GM18498 (cell line): ENCODE results near the gene GOLGA6L7.
"Not testable (repeated sequence)": the region's sequence is repeated elsewhere in the genome, so short reads cannot be mapped to it uniquely, and the experiment has no call there.

Experiments
- ATAC-seq: cut with Tn5 transposase; IDR thresholded peaks from one replicate; pipeline ENCODE4 v1.9.1; 2021; ENCODE audit warnings: mild to moderate bottlenecking, moderate library complexity; ENCODE audit not compliant: unreplicated experiment

Gene GOLGA6L7, protein sequence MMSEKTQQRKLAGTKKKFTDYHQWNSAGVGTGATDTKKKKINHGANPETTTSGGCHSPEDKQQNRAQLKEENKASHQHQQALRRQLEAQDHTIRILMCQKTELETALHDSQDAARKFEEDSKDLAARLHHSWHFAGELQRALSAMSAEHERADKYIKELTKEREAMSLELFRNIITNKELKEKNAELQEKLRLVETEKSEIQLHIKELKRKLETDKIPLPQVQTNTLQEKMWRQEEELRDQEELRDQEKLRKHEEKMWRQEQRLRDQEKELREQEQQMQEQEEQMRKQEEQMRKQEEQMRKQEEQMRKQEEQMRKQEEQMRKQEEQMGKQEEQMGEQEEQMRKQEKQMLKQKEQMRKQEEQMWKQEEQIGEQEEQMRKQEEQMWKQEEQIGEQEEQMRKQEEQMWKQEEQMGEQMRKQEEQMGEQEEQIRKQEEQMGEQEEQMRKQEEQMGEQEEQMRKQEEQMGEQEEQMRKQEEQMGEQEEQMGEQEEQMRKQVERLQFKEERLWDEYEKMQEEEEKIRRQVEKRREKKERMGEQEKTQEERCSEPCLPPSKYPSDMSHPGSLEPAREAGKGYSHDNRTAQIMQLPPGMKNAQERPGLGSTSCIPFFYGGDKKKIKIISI

DNA sequence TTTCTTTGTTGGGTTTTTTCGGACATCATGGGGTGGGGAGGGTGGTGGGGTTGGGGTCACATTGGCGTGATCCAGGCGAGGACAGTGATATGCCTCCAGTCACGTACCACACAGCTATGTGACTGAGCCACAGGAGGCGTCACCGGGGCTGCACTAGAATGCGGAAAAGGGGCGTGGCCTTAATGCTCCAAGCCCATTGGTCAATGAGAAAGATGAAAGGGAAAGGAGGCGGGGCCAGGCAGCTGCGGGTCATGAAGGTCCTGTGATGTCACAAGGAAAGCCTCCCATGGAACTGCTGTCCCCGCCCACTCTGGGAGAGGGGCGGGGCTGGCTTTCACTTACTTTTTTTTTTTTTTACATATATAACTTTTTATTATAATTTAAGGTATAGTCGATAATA lies at the start of gene GOLGA6L7:
Gene GOLGA6L7 (minus strand): TSS at position 124 of the 400 bp plus-strand sequence. CDS start 95 bp downstream, at position 29.
- not testable (repeated sequence) for ATAC-seq

DNA sequence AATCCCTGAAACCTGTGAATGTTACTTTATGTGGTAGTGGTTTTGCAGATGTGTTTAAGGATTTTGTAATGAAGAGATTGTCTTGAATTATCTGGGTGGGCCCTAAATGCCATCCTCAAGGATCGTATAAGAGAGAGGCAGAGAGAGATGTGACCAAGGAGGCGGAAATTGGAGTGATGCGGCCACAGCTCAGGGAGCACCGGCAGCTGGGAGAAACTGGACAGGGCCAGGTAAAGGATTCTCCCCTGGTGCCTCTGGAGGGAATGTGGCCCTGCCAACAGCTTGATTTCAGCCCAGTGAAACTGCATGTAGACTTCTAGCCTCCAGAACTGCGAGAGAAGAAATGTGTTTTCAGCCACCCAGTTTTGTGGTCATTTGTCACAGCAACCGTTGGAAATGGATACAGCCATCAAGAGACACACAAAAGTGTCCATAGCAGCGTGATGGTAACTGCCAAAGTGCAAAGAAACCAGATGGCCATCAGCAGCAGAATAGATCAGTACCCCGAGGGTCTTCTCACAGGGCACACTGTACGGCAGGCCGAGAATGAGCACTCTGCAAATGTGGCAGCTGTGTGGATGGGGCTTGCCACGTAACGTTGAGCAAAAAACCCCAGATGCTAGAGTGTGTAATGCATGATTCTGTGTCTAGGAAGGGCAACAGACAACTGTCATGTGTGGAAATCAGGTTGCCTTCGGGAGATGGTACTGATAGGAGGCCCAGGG lies 49.6 kb upstream of the GOLGA6L7 start:
- no peak for ATAC-seq

DNA sequence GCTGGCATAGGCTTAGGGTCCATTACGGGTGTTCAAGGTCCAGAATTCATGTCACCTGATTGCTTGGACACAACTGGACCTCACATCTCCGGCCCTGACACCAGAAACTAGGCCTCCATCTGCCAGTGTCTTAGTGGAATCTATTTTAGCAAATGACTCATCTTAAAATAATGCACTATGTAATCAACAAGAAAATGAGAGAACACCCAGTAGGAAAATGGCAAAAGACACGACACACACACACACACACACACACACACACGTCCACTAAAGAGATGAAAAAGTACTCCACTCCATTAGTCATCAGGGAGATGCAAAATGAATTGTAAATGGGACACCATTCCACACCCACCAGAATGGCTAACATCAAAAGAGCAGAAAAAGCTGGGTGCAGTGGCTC lies 48.5 kb upstream of the GOLGA6L7 start:
- ATAC-seq: no peak

DNA sequence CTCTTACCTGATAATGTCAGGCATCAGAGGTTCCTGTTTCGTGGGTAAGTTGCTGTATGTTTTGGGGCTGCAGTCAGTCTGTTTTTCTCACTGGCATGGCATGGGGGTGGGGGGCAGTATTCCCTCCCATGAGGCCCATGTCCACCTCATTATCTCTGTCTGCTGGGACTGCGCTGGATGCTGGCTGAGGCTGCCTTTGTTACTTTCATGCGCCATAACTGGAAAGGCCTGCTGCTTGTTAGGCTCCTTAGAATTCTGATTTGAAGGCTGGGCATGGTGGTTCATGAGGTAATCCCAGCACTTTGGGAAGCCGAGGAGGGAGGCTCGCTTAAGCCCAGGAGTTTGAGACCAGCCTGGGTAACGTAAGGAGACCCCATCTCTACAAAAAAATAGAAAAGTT lies 47.1 kb upstream of the GOLGA6L7 start:
- no peak for ATAC-seq

DNA sequence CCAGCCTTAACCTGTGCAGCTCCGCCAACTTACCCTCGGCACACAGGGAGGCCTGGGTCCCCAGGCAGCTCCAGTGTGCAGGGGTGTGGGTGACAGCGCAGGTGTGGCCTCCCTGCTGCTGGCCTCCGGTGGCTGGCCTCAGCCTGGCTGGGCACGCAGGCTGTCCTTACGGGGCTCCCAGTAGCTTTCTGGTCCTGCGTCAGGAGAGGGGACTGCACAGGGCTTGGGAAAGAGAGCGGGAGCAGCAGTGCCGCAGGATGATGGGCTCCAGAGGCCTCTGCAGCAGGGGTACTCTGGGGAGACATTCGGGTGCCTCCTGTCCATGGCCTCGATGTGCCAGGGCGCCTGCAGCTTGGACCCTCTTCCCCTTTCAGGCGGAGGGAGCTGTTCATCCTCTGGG lies 46.7 kb upstream of the GOLGA6L7 start:
- ATAC-seq: no peak

DNA sequence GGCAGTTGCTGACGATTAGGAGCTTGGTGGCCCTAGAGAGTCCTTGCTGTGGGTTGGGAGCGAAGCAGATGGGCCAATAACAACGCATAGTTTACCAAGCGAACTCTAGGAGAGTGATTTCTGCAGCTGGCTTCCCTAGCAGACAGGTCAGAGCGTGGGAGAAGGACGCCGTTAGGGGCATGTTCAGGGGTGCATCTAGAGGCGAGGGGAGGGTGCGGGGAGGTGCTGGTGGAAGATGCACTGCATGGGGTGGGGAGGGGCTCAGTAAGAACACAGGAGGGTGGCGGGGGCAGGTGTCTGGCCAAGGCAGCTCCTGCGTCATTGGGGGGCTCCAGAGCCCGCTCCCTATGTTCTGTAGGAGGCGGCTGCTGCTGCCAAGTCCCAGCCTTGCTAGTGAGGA lies 46.2 kb upstream of the GOLGA6L7 start:
- no peak for ATAC-seq

DNA sequence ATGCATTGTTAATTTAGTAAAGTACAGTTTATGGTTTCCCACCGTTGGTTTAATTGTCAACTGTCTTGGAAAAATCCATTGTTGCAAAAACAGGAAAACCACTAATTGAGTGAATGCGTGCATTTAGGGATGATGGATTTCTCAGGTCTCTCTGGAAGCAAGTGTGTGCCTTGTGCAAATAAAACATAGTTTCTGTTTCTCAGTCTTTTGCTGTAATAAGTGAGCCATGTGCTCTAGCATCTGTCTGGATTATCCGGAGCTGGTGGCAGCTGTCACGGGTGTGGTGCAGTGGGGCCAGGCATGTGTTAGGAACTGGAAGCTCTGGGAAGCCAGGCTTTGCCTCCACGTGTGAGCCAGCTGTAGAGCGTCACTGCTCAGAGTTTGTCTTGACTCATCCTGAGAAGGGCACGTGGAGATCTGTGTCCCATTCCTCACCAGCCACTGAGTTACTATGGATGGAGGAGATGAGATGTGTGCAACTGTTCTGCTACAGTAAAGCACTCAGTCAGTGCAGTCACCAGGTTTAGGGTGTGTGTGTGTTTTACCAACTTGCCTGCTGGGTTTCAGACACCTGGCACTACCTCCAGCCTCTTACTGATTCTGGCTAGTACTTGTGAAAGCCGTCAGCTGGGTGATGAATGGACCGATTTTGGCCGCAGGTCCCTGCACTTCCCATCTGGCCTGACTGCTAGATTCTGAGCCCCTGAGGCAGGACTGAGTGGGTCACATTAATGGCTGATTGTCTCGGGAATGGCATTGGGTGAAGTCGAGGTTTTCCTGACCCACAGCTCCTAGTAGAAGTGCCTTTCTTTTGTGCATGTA lies 44.6 kb upstream of the GOLGA6L7 start:
- ATAC-seq: no peak

DNA sequence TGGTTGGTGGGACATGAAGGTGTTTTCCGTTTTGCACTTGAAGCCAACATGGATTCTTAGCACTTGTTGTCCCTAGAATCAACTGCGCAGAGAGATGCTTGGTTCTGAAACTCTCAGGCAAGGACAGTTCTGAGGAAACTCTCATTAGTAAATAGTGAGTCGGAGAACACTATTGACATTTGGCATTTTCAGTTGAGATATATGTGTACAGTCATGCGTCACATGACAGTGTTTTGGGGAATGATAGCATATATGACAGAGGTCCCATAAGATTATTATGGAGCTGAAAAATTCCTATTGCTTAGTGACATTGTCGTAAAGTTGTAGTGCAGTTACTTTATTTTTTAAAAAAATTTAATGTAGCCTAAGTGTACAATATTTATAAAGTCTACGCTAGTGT lies 43.1 kb upstream of the GOLGA6L7 start:
- no peak for ATAC-seq

DNA sequence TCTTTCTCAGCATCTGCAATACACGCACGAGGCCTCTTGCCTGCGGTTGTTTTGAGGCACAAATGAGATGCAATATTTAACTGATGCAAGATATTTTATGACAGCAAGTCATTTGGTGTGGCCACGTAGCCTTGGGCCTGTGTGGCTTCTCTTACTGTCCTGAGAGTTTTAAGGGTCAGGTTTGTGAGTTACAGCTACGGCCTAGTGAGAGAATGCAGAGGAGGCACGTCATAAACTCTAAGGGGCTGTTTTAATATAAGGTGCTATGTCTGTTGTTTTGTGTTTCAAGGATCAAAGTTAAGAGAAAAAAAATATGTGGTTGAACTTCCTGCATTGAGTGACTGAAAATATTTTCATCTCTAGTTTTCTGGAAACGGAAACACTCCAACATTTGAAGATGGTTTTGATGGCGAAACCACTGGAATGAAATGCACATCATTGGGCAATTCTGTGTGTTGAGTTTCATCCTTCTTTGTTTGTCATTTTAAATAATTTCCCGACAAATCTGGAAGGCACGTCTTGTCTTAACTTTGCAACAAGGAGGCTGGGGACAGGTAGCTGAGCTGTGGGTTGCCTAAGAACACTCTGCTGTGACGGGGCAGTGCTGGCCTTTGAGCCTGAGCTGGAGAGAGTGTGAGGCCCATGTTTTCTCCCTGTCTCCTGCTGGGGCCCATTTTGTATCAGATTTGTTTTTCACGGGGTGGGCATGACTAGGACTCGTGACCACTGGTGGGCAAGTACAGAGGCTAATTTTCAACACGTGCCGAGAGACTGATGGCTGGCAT lies 42.5 kb upstream of the GOLGA6L7 start:
- ATAC-seq: no peak

DNA sequence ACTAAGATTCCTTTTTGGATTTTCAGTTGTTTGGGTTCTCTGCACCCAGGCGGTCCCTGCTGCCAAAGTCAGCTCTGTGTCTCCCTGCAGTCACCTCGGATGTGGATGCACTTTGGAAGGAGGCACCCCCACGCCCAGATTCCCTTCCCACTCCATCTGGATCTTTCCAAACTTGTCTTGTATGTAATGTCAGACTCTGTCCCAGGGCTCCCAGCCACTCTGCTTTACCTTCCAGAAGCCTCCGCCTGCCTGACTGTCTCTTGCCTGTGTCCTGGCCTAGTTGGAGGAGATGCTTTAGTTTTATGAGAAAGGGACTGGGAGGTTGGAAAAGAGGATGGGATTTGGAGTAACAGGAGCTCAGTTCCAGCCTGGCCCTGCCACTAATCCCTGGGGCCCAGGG lies 41.8 kb upstream of the GOLGA6L7 start:
- ATAC-seq: not testable (repeated sequence)

DNA sequence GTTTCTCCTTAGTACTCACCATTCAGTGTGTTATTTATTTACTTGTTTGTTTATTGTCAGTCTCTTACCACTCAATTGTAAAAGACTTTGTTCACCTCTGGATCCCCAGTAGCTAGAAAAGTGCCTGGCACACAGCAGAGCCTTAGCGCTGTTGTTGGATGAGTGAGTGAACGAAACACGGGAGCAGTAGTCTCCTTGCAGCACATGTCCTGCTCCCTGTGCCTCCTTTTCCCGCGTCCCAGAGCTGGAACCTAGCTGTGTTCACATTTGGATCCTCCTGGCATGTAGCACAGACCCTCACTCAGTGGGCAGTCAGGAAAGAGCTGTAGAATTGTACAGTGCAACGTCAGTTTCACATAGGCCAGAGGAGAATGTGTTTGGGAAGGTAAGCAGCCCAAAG lies 41.4 kb upstream of the GOLGA6L7 start:
- not testable (repeated sequence) for ATAC-seq

DNA sequence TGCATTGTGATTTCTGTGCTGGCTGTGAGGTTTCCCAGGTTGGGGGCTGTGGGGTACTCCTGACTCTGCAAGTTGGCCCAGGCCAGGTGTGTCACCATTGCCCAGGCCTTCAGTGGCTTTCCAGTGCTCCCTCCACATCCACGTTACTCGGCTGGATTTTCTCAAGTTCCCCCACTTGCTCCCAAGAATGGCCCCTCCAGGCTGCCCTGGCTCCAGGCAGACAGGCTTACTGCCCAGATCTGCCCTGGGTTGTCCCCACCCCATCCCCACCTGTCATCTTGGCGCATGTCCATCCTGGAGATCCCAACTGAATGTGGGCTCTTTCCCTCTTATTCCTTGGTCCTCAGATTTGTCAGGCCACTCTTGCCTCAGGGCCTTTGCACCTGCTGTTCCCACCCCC lies 40.9 kb upstream of the GOLGA6L7 start:
- no peak for ATAC-seq

DNA sequence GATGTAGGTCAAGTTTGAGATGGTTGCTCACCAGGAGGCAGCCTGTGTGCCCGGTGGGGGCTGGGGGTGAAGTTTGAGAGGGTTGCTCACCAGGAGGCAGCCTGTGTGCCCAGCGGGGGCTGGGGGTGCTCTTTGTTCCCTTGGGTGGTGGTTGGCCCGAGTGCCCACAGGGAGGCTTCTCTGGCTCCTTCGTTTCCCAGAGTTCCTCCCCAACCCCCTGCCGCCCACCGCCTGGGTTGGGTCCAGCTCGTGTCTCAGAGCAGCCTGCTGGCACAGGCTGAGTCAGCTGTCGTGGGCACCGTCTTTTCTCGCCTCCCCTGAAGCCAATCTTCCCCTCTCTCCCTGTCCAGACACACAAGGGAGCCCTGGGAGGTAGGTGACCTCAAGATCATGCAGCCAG lies 40.5 kb upstream of the GOLGA6L7 start:
- ATAC-seq: no peak

DNA sequence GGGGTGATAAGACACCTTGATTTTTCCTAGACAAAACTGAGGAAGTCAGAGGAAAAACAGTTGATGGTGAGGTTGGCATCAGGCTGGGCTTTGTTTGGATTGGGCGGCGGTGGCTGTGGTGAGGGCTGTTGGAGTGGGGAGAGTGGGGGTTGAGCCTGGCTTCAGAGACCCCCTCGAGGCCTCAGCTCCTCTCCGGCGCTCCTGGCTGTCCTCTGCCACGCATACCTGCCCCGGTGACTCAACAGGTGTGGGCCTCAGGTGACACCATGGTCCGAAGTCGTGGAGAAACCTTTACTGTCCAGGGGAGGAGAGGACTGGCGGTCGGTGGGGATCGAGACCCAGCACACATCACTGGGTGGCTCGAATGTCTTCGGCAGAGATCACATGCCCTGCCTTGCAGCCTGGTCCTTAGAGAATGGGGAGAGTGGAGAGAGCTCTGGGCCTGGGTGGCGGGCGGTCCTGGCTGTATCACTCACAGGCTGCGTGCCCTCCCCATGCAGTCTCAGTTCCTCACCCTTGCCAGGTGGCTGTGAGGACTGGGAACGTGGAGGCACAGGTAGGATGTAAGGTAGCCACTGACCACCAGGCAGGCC lies 40.0 kb upstream of the GOLGA6L7 start:
- no peak for ATAC-seq

DNA sequence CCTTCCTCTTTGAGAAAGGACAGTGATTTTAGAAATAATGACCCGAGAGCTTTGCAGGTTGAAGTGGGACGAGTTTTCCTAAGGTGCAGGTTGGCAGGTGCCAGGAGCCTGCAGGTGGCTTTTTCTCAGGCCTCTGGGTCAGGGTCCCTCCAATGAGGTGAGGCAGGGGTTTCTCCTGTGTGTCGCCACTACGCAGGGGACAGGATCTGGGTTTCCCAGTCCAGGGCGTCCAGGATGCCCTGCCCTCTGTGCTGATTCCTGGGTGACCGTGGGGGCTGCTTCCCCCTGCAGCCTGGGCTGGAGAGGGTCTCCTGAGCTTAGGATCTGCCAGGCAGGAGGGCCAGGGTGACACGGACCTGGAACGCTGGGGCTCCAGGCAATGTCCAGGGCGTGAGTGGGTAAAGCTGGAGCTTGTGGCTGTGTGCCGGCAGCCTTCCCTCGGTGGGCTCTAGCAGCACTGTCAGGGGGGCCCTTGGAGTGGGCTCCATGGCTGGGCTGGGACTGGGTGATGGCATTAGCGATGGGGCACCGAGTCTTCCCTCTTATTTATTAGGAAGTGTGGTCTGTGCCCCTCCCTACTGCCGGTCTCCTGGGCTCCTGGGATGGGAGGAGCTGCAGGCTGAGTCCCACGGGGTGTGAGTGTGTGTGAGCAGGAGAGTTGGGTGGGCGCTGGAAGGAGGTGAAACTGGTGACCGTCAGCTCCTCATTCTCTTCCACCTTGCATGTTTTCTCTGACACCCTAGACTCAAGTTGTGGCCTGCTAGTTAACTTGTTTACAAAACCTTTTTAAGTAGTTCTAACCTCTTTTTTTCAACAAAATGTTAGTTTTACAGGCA lies 39.1 kb upstream of the GOLGA6L7 start:
- ATAC-seq: no peak

DNA sequence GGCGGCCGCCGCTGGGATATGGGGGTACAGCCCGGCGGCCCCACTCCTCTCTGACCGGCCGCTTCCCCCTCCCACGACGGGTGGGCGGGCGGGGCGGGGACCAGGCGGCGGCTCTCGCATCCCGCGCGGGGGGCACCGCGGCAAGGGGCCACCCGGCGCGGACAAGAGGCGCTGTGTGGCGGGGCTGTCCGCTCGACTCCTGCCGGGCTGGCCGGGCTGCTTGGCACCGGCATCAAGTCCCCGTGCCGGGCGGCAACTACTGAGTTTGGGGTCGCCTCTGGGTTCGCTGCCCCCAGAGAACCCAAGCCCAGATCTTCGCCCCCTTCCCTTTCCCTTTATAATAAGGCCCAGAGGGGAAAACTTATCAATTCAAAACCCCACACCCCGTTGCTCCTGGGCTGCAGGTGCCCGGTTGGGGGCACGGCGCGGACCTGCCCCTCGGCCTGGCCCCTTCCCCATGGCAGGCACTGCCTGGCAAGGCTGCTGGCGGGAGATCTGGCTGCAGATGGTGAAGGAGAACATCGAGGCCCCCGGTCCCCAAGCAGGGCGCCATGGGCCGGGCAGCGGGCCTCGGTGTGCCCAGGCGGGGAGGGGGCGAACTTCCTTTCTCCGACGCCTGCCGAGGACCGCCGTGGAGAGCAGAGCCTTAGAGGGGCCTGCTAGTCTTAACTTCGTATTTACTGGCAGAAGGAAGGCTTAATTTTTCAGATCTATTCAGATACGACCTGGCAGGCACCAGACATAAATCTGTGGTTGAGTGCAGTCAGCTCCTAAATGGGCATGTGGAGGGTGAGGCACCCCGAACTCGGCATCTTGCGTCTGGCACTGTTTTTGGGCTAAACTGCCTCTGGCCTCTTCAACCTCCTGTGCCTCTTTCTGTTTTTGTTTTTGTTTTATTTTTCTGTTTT lies 38.2 kb upstream of the GOLGA6L7 start:
- ATAC-seq: no peak

DNA sequence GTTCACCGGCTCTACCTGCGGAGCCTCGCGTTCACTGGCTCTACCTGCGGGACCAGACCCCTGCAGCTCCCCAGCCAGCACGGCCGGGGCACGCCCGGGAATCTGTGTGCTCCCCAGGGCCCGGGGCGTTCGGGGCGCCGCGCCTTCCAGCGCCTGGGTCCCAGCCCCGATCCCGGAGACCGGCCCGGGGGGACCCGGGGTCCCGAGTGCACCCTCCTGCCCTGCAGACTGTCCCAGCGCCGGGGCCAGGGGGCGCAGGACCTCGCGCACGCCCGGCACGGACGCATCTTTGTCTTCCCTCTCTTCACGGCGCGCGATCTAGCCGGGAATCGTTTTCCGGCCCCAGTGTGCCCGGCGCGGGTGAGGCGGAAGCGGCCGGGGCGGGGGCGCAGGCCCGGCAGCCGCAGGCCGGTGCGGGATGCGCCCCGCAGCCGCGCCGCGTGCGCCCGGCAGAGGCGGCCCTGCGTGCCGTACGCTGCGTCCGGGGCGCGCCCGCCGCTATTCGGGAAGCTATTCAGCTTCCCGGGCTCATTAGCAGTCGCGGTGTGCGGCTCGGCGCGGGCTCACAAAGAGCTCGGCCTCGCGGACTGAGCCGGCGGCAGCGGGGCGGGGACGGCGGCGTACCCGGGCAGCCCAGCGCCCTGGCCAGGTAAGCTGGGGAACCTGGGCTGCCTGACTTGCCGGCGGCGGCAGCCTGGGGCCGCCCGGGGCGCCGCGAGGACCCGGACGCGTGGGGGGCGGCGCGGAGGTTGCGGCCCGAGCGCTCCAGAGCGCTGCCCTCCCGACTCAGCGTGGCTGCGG lies 37.4 kb upstream of the GOLGA6L7 start, which contains the start of gene APBA2:
Gene APBA2 (plus strand): TSS at position 345 of the 801 bp plus-strand sequence. CDS start 167,911 bp downstream, outside the sequence.
- no peak for ATAC-seq
